GM12864 (cell line): ENCODE results near the gene THOP1.

ENCODE experiments used
- DNase-seq: peaks from one replicate; pipeline ENCODE4 v3.0.0-alpha.2; 2011; ENCODE audit warnings: low read depth
- H3K4me3 ChIP-seq: 2 replicates; pipeline ENCODE4 v1.5.1; 2011; ENCODE audit warnings: mild to moderate bottlenecking, low read depth, low read length, control low read depth
- TF ChIP-seq, protein P1 (sequence below): IDR thresholded peaks from 2 replicates; pipeline ENCODE4 v1.5.1; 2011; ENCODE audit warnings: low read depth, mild to moderate bottlenecking, moderate library complexity, low read length, control low read depth, inconsistent platforms; ENCODE audit errors: missing control alignments

THOP1 gene

DNA sequence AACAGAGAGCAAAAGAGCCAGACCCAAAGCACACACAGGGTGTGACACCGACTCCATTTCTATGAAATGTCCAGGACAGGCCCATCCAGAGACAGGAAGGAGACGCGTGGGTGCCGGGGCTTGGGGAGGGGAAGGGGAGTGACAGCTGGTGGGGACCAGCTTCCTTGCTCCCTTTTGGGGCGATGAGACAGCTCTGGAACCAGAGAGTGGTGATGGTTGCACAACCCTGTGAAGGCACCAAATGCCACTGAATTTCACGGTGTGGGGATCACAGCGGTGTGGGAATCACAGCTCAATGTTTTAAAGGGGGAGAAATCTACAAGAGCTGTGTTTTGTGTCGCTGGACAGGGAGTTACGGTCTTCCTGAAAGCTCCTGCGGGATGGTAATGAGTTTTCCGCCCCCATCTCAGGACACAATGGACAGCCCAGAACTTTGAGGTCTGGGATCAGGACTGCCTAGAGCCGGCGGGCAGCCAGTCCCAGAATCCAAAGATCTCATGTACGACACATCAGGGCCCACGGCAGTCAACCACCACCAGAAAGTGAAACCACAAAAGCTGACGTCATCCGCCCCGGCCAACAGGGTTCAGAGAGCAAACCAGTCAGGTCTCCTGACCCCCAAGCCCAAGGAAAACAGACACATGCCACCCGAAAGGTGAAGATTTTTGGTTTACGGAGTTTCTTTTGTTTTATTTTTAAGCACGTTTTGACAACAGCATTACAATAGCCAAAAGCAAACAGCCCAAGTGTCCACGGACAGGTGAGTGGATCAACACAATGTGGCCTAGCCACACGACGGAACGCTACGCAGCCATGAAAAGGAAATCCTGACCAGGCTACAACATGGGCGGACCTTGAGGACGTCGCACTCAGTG is 9.5 kb upstream of the THOP1 start:
- no peak for DNase-seq
- TF ChIP-seq, protein P1, sequence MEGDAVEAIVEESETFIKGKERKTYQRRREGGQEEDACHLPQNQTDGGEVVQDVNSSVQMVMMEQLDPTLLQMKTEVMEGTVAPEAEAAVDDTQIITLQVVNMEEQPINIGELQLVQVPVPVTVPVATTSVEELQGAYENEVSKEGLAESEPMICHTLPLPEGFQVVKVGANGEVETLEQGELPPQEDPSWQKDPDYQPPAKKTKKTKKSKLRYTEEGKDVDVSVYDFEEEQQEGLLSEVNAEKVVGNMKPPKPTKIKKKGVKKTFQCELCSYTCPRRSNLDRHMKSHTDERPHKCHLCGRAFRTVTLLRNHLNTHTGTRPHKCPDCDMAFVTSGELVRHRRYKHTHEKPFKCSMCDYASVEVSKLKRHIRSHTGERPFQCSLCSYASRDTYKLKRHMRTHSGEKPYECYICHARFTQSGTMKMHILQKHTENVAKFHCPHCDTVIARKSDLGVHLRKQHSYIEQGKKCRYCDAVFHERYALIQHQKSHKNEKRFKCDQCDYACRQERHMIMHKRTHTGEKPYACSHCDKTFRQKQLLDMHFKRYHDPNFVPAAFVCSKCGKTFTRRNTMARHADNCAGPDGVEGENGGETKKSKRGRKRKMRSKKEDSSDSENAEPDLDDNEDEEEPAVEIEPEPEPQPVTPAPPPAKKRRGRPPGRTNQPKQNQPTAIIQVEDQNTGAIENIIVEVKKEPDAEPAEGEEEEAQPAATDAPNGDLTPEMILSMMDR, result no peak
- no peak overlapping the region for H3K4me3 ChIP-seq

DNA sequence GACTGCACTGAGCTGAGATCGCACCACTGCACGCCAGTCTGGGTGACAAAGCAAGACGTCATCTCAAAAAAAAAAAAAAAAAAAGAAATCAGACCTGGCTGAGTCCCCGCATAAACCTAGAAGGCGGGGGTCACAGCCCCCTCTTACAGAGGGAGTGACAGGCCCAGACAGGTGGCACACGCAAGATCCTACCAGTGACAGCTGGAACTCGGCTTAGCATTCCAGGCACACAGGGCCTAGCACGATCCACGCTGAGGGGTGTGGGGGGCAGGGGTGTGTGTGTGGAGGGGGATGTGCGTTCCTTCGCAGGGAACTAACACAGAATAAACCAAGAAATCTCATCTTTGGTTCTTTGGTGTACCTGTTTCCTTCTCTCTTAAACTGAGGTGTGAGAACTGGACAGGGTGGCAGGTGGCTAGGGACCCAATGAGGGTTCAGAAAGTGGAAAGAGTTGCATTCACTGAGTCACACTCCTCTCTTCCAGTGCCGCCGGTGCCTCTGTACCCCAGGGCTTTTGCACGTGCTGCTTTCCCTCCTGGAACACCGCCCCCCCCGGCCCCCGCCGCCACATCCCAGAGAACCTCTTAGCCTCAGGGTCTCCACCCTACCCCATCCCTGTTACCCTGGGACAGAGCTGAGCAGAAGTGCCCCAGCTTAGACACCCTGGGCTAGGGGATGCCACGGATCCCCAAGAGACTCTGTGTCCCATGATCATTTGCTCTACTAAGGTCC is 7.2 kb upstream of the THOP1 start:
- no peak overlapping the region for H3K4me3 ChIP-seq
- TF ChIP-seq, protein P1, result no peak
- no peak for DNase-seq

DNA sequence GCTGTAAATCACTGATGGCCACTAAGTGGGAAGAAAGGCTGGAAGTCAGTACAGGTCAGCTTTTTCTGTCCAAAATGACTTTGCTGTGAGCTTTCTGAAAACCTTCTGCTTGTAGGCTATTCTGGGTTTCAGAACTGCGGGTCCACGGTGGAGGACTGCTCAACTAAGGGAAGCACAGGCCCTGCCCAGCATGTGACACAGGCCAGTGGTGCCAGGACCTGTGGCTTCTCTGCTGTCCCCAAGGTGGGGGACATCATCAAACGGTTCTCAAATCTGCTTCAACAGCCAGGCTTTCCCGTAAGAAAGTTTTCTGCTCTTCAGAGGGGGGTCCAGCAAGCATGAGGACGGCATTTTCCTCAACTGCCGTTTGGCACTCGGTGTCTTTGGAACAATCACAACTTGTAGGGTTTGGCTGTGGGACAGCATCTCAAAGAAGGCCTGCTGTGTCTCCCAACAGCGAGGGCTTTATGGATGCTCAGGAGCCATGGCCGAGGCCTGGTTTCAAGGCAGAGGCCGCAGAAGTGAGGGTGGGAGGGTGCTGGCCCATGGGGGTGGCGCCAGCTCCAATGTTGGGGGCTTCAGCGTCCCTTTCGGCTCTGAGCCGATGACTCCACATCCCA is 6.1 kb upstream of the THOP1 start:
- TF ChIP-seq, protein P1, result no peak
- no peak for DNase-seq
- H3K4me3 ChIP-seq, result no peak overlapping the region

DNA sequence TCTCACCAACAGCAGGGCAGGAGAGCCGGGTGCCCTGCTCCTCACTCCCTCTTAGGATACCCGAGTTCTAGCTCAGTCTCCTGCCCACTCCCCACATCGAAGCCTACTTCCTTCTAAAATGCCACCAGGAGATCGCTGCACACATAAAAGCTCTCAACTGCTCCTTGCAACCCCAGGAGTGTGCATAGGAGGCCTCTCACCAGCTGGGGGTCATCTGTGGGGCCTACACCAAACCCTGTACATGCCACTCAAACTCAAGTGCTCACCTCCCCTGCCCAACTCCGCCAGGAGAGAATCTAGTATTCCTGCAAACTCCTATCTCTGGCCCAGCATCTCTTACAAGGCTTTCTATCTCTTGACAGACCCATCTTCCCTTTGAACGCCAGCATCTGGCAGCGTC is 5.0 kb upstream of the THOP1 start:
- no peak for DNase-seq
- TF ChIP-seq, protein P1, result no peak
- no peak overlapping the region for H3K4me3 ChIP-seq

DNA sequence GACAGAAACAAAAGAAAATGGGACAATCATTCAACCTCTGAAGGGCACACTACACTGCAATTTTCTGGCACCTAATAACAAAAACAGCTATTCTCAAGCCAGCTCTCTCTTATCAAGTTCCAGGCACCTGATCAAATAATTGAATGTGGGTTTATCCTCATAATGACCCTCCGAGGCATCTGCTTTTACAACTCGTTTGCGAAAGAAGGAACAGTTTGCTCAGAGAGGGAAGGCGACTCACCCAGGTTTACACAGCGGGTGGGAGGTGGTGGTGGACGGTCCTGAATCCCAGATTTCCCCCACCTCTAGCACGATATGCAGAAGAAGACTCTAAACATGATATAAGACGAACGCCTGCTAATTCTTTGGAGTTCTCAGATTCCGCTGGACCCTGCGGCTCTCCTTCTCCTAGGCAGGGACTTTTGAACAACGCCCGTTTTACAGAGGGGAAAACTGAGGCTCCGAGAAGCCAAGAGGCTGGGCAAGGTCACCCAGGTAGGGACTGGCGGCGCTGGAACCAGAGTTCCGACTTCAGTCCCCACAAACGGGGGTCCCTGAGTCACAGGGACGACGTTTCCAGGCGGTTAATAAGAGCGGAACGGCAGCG is 2.9 kb upstream of the THOP1 start:
- no peak for DNase-seq
- peak overlapping the region; percentile 97 for H3K4me3 ChIP-seq
- TF ChIP-seq, protein P1, result peak; percentile 0

DNA sequence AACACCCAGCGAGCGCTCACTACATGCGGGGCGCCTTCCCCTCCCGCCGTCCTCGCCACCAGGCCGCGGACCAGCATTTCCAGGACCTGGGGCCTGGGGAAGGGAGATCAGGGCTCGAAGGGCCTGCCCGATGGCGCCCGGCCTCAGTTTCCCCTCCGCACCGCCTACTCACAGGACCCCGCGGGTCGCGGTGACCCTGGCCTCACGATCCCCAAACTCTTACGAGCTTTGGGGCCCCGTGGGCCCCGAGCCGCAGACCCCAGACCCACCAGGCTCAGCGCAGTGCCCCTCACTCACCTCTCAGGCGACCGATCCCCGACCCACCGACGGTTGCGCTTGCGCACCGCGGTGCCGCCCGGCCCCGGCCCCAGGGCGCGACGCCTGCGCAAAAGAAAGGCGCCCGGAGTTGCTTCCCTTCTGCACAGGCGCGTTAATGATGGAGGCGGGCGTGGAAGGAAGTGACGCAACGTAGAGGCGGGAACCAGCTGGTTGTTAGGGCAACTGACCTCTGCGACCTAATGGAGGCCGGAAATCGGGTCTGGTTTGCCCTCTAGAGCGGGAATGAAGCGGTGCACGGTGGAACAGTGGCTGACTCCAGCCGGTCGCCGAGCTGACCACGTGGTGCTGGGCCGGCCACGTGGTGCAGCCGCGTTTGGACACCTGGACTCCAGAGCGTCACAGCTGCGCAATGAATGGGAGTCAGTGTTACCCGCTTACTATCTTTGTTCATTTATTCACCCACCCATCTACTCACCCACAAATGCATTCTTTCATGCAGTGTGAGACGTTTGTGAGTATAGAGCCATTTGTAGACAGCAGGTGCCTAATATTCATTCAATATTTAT is 2.1 kb upstream of the THOP1 start, which contains the start of gene SGTA:
Gene SGTA, minus strand, starts transcription at position 338 of the 845 bp plus-strand sequence. CDS start 14,205 bp downstream, outside the sequence.
- TF ChIP-seq, protein P1, result peak; percentile 57
- DNase-seq, result peak; percentile 98

More for the DNA sequence above, 2.1 kb upstream of the THOP1 start, which contains the start of gene SGTA:
- H3K4me3 ChIP-seq, result peak within 1 kb of the TSS; percentile 97
